NB4 (cell line): ENCODE data around the gene NRXN3.

Source experiments
- CTCF ChIP-seq: IDR thresholded peaks from one replicate; pipeline ENCODE4 v1.5.1; 2012; ENCODE audit warnings: low read depth, low read length
- POLR2A ChIP-seq: IDR thresholded peaks from 2 replicates; pipeline ENCODE4 v1.6.1; 2011; ENCODE audit warnings: mild to moderate bottlenecking; ENCODE audit not compliant: insufficient read length; ENCODE audit errors: extremely low read depth

DNA sequence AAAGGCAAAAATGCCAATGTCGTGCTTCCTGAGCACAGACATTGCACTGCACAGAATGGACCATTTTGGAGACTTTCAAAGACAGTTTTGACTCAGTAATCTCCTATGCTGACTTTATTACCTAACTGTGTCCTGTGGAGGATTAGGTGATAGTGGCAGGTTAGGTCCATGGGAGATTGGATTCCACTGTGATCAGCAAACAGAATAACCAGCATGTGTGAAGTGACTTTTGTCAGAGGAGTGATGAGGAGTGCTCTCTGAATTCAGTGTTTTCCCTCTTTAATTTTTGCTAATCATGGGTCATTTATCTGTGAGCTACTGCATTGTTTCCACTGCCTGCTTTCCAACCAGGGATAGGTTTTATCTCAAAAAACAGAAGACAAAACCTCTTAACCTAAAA lies 1378.7 kb downstream of the NRXN3 start:
- TF ChIP-seq POLR2A (no peak), CTCF (no peak)
